ENCODE measurements around the gene CISH. TPM values are rescaled to one million over a fixed set of nuclear protein-coding genes. Genes with fewer than 3 reads are reported as not detected.

The CISH gene
- total and polyA plus RNA-seq, 4 donors, result 4.7 to 32.5 (median 24.3) TPM

GRCh38 chr3:50657407-50657806 is 45.8 kb upstream of the CISH start:
- no peaks in the 10 kb centered on the region for H3K36me3 ChIP-seq (ENCODE audit: control insufficient read depth in 4 of 4, insufficient read depth in 3 of 4, low read depth in 1 of 4, low read length in 3 of 4)
- no peak overlapping the region for H3K9ac ChIP-seq (ENCODE audit: low read depth in 1 of 2, low read length in 2 of 2)
- H3K4me3 ChIP-seq (ENCODE audit: low read depth in 1 of 3, low read length in 3 of 3), result no peak overlapping the region
- no peak for DNase-seq (ENCODE audit: low spot score)
- 94% methylated on average over 5 of the region's 5 CpGs for WGBS
- no peaks in the 10 kb centered on the region for H3K9me3 ChIP-seq (ENCODE audit: control insufficient read depth in 4 of 4, low read length in 3 of 4)
- H3K4me1 ChIP-seq (ENCODE audit: control insufficient read depth in 4 of 4, insufficient read depth in 4 of 4, low read length in 3 of 4), result no peaks in the 10 kb centered on the region
- H3K27me3 ChIP-seq (ENCODE audit: control insufficient read depth in 4 of 4, insufficient read depth in 4 of 4, low read length in 3 of 4), result no peaks in the 10 kb centered on the region
- TF ChIP-seq RXRA (IDR thresholded peaks at IDR 0.05), result no peak
- TF ChIP-seq HNF4G (IDR thresholded peaks at IDR 0.05), result no peak
- TF ChIP-seq ZBTB33 (IDR thresholded peaks at IDR 0.05), result no peak
- no peak for TF ChIP-seq JUND (IDR thresholded peaks at IDR 0.05)
- TF ChIP-seq TAF1 (conservative IDR thresholded peaks at IDR 0.05), result no peak
- no peak for TF ChIP-seq MAX (IDR thresholded peaks at IDR 0.05)
- no peak for TF ChIP-seq YY1 (IDR thresholded peaks at IDR 0.05)
- TF ChIP-seq EGR1 (IDR thresholded peaks at IDR 0.05; ENCODE audit: low read depth in 2 of 2), result no peak
- no peak for TF ChIP-seq RAD21 (IDR thresholded peaks at IDR 0.05)
- no peak for TF ChIP-seq ATF3 (IDR thresholded peaks at IDR 0.05)
- TF ChIP-seq REST (IDR thresholded peaks at IDR 0.05), result no peak
- TF ChIP-seq FOXA1 (IDR thresholded peaks at IDR 0.05), result no peak
- no peak for TF ChIP-seq SP1 (IDR thresholded peaks at IDR 0.05)
- no peak overlapping the region for H3K27ac ChIP-seq (ENCODE audit: low read depth in 1 of 2, low read length in 2 of 2)

GRCh38 chr3:50656417-50657195 is 45.0 kb upstream of the CISH start:
- no peak overlapping the region for H3K27ac ChIP-seq (ENCODE audit: low read depth in 1 of 2, low read length in 2 of 2)
- no peak overlapping the region for H3K4me3 ChIP-seq (ENCODE audit: low read depth in 1 of 3, low read length in 3 of 3)
- H3K9ac ChIP-seq (ENCODE audit: low read depth in 1 of 2, low read length in 2 of 2), result no peak overlapping the region
- H3K27me3 ChIP-seq (ENCODE audit: control insufficient read depth in 4 of 4, insufficient read depth in 4 of 4, low read length in 3 of 4), result no peaks in the 10 kb centered on the region
- no peaks in the 10 kb centered on the region for H3K36me3 ChIP-seq (ENCODE audit: control insufficient read depth in 4 of 4, insufficient read depth in 3 of 4, low read depth in 1 of 4, low read length in 3 of 4)
- no peaks in the 10 kb centered on the region for H3K9me3 ChIP-seq (ENCODE audit: control insufficient read depth in 4 of 4, low read length in 3 of 4)
- no peak for DNase-seq (ENCODE audit: low spot score)
- WGBS, result 68% methylated on average over 8 of the region's 8 CpGs
- no peaks in the 10 kb centered on the region for H3K4me1 ChIP-seq (ENCODE audit: control insufficient read depth in 4 of 4, insufficient read depth in 4 of 4, low read length in 3 of 4)
- TF ChIP-seq ATF3 (IDR thresholded peaks at IDR 0.05) (no peak), JUND (IDR thresholded peaks at IDR 0.05) (no peak), FOXA2 (IDR thresholded peaks at IDR 0.05) (no peak), ZBTB33 (IDR thresholded peaks at IDR 0.05) (no peak), MAX (IDR thresholded peaks at IDR 0.05) (no peak), TAF1 (conservative IDR thresholded peaks at IDR 0.05) (no peak), REST (IDR thresholded peaks at IDR 0.05) (no peak), HNF4A (conservative IDR thresholded peaks at IDR 0.05) (no peak), FOXA1 (IDR thresholded peaks at IDR 0.05) (no peak), CTCF (IDR thresholded peaks at IDR 0.05; ENCODE audit: low read depth, low read length, missing input control) (no peak)

All from liver (tissue), 9 donors.